BE2C (cell line): ENCODE measurements around the gene HTRA3.
A peak's percentile ranks its signal among the peaks of the same experiment; 100 is the strongest.

Experiments used
- DNase-seq: peaks from one replicate; pipeline ENCODE4 v3.0.0-alpha.2; 2020
- H3K27me3 ChIP-seq: fragments of 250-450 bp; sonication (Bioruptor Pico); 2 replicates; pipeline ENCODE4 v1.5.1; 2020; ENCODE audit warnings: mild to moderate bottlenecking
- H3K36me3 ChIP-seq: fragments of 250-450 bp; sonication (Bioruptor Pico); 2 replicates; pipeline ENCODE4 v1.5.1; 2020; ENCODE audit warnings: mild to moderate bottlenecking
- H3K4me1 ChIP-seq: fragments of 250-450 bp; sonication (Bioruptor Pico); 2 replicates; pipeline ENCODE4 v1.5.1; 2020
- H3K4me3 ChIP-seq: 2 replicates; pipeline ENCODE4 v1.5.1; 2011; ENCODE audit warnings: low read depth, low read length
- H3K9me3 ChIP-seq: fragments of 250-450 bp; sonication (Bioruptor Pico); 2 replicates; pipeline ENCODE4 v1.5.1; 2020
- TF ChIP-seq, protein P1 (sequence below): IDR thresholded peaks from 2 replicates; pipeline ENCODE4 v1.5.1; 2012; ENCODE audit warnings: mild to moderate bottlenecking, low read depth, low read length

HTRA3 gene

DNA sequence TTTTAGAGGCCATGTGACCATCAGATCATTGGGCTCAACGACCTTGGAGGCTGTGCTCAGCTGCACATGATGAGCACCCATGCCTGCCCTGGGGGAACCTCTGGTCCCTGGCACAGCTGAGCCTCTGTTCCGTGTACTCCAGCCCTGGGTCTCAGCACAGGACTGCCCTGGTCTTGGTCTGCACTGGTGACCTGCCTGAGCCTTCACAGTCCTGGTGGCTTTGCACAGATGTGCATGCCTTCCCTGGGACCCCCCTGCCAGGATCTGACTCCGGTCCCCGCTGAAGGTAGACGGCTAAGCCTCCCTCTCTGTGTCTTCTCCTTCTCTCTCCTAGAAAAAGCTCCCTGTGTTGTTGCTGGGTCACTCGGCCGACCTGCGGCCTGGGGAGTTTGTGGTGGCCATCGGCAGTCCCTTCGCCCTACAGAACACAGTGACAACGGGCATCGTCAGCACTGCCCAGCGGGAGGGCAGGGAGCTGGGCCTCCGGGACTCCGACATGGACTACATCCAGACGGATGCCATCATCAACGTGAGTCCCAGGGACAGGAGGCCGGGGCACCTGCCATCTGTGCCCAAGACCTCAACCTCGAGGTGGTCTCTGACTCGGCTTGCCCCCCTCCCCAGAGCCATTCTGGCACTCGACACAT, 21.6 kb downstream of the HTRA3 start:
- no peak overlapping the region for H3K4me3 ChIP-seq
- TF ChIP-seq, protein P1, sequence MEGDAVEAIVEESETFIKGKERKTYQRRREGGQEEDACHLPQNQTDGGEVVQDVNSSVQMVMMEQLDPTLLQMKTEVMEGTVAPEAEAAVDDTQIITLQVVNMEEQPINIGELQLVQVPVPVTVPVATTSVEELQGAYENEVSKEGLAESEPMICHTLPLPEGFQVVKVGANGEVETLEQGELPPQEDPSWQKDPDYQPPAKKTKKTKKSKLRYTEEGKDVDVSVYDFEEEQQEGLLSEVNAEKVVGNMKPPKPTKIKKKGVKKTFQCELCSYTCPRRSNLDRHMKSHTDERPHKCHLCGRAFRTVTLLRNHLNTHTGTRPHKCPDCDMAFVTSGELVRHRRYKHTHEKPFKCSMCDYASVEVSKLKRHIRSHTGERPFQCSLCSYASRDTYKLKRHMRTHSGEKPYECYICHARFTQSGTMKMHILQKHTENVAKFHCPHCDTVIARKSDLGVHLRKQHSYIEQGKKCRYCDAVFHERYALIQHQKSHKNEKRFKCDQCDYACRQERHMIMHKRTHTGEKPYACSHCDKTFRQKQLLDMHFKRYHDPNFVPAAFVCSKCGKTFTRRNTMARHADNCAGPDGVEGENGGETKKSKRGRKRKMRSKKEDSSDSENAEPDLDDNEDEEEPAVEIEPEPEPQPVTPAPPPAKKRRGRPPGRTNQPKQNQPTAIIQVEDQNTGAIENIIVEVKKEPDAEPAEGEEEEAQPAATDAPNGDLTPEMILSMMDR = no peak
- no peaks in the 10 kb centered on the region for H3K36me3 ChIP-seq
- H3K27me3 ChIP-seq = no peaks in the 10 kb centered on the region
- no peaks in the 10 kb centered on the region for H3K4me1 ChIP-seq
- no peaks in the 10 kb centered on the region for H3K9me3 ChIP-seq
- peak; percentile 7 for DNase-seq

DNA sequence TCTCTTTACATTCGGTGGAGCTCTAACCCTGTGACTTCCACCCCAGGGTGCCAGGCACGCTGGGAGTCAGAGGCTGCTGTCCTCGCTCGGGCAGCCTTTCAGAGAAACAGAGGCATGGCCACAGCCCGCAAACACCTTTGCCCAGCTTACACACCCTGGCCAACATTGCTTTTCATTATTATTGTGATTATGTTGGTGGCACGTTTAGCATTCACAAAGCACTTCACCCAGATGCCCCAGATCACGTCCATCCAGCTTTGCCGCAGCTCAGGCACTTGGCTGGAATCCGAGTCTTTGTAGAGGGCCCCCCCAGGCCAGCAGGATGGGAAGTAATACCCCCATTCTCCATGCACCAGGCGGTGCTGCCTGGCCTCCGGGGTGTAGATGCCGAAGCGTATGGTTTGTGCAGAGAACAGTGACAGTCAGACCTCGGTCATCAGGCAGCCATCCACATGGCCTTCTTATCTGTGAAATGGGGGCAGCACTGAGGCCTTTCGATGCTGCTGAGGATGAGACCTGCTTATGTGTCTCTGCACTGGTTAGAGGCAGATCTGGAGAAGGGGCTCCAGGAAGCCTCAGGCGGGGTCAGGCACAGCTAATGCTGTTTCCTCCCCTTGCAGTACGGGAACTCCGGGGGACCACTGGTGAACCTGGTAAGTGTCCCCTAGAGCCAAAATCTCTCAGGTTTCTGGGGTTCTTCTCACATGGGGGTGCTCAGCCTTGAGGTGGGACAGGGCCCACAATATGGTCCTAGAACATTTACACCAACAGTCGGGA, 22.3 kb downstream of the HTRA3 start:
- H3K4me1 ChIP-seq = no peaks in the 10 kb centered on the region
- H3K9me3 ChIP-seq = no peaks in the 10 kb centered on the region
- TF ChIP-seq, protein P1 = no peak
- H3K4me3 ChIP-seq = no peak overlapping the region
- no peaks in the 10 kb centered on the region for H3K36me3 ChIP-seq
- no peaks in the 10 kb centered on the region for H3K27me3 ChIP-seq
- no peak for DNase-seq

DNA sequence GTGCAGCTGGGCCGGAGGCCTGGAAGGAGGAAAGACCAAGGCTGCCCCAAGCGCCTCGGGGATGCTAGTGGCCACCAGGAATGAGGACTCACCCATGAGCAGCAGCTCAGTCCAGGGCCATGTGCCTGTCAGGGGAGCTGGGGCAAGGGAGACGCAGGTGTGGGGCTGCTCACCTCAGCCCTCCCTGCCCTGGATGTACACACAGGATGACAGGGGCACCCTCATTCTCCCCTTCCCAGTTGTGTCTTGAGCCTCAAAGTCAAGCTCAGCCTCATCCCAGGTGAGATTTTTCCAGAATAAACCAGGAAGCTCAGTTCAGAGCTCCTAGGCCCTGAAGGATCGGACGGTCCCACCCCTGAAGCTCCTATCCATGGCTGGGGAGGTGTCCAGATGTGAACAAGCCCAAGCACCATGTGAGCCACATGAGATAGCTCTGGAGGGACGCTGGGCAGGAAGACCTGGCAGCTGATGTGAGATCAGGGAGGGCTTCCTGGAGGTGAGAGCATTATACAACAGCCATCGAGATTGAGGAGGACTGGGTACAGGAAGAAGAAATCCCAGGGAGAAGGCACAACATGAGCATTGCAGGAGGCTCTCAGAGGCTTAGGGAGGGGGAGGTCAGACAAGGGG, 23.0 kb downstream of the HTRA3 start:
- H3K27me3 ChIP-seq = no peaks in the 10 kb centered on the region
- no peaks in the 10 kb centered on the region for H3K4me1 ChIP-seq
- H3K36me3 ChIP-seq = no peaks in the 10 kb centered on the region
- DNase-seq = no peak
- H3K9me3 ChIP-seq = no peaks in the 10 kb centered on the region
- H3K4me3 ChIP-seq = no peak overlapping the region
- TF ChIP-seq, protein P1 = no peak

DNA sequence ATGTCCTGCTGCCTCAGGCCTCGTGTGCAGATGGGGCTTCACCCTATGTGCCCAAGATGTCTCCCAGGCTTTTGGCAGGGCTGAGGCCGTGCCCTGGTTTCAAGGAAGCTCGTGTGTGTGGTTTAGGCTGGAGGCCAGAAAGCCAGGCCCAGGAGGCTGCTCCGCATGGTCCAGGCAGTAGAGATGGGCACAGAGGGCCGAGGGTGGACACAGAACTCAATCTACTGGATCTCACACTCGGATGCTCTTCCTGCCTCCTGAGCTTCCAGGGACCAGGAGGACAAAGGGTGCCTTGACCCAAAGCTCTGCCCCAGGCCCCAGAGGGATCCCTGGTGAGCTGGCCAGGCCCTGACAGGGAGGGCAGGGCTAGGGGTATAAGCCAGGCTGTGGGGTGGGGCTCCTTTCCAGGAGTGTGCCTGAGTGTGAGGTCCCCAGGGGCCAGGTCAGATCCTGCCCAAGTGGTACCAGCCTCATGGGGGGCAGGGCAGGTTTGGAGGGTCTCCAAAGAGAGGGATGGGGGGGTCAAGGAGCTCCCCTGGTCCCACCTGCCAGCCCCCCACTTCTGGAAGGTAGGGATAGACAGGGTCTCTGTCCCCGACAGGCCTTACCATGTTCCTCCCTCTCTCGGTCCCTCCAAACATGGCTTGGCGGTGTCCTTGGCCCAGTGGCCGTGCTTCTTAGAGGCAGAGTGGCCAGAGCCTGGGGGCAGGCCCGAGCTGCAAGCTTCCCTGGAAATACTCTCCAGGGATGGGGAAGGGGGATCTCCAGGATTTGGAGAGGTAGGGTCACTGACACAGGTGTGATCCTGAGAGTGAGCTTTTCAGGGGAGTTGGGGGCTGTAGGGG, 23.8 kb downstream of the HTRA3 start:
- H3K36me3 ChIP-seq = no peaks in the 10 kb centered on the region
- no peaks in the 10 kb centered on the region for H3K9me3 ChIP-seq
- H3K4me3 ChIP-seq = no peak overlapping the region
- DNase-seq = peak; percentile 8
- TF ChIP-seq, protein P1 = no peak
- no peaks in the 10 kb centered on the region for H3K27me3 ChIP-seq
- no peaks in the 10 kb centered on the region for H3K4me1 ChIP-seq

DNA sequence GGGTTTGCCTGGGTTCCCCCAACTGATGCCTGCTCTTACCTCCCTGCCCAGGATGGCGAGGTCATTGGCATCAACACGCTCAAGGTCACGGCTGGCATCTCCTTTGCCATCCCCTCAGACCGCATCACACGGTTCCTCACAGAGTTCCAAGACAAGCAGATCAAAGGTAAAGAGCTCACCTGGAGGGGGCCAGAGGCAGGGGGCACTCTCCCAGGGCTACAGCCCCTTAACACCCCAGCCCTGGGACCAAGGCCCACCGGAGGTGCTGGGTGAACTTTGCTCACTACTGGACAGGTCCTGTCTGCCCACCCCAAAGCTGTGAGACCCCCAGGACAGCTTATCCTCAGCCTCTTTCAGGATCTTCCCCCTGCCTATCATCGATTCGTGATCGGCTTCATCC, 24.5 kb downstream of the HTRA3 start:
- H3K27me3 ChIP-seq = no peaks in the 10 kb centered on the region

More for the DNA sequence above, 24.5 kb downstream of the HTRA3 start:
- Histone ChIP-seq H3K4me1 (no peaks in the 10 kb centered on the region), H3K4me3 (no peak overlapping the region), H3K9me3 (no peaks in the 10 kb centered on the region), H3K36me3 (no peaks in the 10 kb centered on the region)
- TF ChIP-seq, protein P1 = no peak
- DNase-seq = peak; percentile 2
